Fibroblast of lung (primary cell): ENCODE data around the gene HTR7.

Source experiments
- EZH2 ChIP-seq: IDR thresholded peaks from 2 replicates; pipeline ENCODE4 v1.5.1; 2012; ENCODE audit warnings: low read length, control low read depth, mild to moderate bottlenecking; ENCODE audit errors: missing control alignments
- TF ChIP-seq, protein P1 (sequence below), 2 donors: IDR thresholded peaks in 1 of 2; conservative IDR thresholded peaks in 1 of 2; 1 replicate in 1 of 2; 2 replicates in 1 of 2; pipeline ENCODE4 v1.5.1; 2011 to 2012; ENCODE audit warnings: low read length in 2 of 2, control low read depth in 1 of 2, inconsistent platforms in 1 of 2, low read depth in 1 of 2, mild to moderate bottlenecking in 1 of 2

DNA sequence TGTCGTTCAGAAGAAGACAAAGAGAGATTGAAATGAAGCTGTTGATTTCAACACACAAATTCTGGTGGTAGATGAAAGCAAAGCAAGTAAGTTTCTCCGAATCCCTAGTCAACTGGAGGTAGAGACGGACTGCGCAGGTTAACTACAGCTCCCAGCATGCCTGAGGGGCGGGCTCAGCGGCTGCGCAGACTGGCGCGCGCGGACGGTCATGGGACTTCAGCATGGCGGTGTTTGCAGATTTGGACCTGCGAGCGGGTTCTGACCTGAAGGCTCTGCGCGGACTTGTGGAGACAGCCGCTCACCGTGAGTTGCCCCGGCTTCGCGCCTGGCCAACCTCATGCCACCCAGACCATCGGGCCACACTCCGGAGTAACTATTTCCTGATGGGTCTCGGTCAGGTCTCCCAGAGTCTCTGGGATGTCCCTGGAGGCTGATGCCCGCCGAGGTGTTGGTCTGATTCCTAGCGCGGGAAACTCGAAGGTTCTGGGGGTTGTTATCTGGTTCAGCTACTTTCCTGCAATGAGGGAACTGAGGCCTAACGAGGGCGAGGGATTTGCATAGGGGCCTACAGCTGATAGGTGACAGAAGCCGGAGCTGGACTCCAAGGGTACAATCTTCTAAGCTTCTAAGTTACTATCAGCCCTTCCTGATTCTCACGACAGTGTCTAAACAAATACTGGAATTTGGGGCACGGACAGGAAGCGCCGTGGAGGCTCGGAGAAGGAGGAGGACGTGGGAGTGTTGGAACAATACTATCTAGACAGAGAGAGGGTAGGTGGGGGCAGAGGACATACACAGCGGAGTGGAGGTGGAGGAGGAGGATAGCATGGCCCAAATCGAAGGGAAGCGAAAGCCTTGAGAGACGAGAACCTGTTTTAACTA is 14.2 kb upstream of the HTR7 start, which contains the start of gene RPP30:
- TF ChIP-seq, protein P1, sequence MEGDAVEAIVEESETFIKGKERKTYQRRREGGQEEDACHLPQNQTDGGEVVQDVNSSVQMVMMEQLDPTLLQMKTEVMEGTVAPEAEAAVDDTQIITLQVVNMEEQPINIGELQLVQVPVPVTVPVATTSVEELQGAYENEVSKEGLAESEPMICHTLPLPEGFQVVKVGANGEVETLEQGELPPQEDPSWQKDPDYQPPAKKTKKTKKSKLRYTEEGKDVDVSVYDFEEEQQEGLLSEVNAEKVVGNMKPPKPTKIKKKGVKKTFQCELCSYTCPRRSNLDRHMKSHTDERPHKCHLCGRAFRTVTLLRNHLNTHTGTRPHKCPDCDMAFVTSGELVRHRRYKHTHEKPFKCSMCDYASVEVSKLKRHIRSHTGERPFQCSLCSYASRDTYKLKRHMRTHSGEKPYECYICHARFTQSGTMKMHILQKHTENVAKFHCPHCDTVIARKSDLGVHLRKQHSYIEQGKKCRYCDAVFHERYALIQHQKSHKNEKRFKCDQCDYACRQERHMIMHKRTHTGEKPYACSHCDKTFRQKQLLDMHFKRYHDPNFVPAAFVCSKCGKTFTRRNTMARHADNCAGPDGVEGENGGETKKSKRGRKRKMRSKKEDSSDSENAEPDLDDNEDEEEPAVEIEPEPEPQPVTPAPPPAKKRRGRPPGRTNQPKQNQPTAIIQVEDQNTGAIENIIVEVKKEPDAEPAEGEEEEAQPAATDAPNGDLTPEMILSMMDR (conservative IDR thresholded peaks at IDR 0.05 in 1 of 2, IDR thresholded peaks at IDR 0.05 in 1 of 2; ENCODE audit: low read depth in 1 of 2, low read length in 2 of 2), result no peak
- TF ChIP-seq EZH2, result no peak
